GM23338 (cell line): ENCODE measurements around the gene XYLT1. TPM values are rescaled to one million over a fixed set of nuclear protein-coding genes. Genes with fewer than 3 reads are reported as not detected.

ENCODE experiments used
- ATAC-seq: fragments of 200-7000 bp; cut with Tn5 transposase; 3 replicates; pipeline ENCODE4 v1.9.1; 2020
- DNase-seq: peaks from one replicate; pipeline ENCODE4 v3.0.0-alpha.2; 2015; ENCODE audit warnings: low spot score
- H2AFZ ChIP-seq: fragments of 200-600 bp; sonication (generic); 2 replicates; pipeline ENCODE4 v1.8.0; 2016; ENCODE audit warnings: antibody characterized with exemption, mild to moderate bottlenecking, moderate library complexity
- H3F3A ChIP-seq: fragments of 200-600 bp; sonication (generic); replicated peaks from 2 replicates; pipeline ENCODE4 v1.8.0; 2017; ENCODE audit warnings: antibody characterized with exemption, mixed run types, low read depth
- H3K27ac ChIP-seq: fragments of 200-600 bp; sonication (generic); 2 replicates; pipeline ENCODE4 v1.6.1; 2016; ENCODE audit warnings: low read depth
- H3K27me3 ChIP-seq: fragments of 200-600 bp; sonication (generic); 2 replicates; pipeline ENCODE4 v1.8.0; 2016; ENCODE audit warnings: mild to moderate bottlenecking, mixed run types, moderate library complexity; ENCODE audit not compliant: insufficient read depth
- H3K36me3 ChIP-seq: fragments of 200-600 bp; sonication (generic); 2 replicates; pipeline ENCODE4 v1.8.0; 2016; ENCODE audit warnings: mild to moderate bottlenecking; ENCODE audit not compliant: insufficient read depth
- H3K4me1 ChIP-seq: fragments of 200-600 bp; sonication (generic); 2 replicates; pipeline ENCODE4 v1.8.0; 2016; ENCODE audit warnings: mild to moderate bottlenecking, moderate library complexity; ENCODE audit not compliant: insufficient read depth
- H3K4me2 ChIP-seq: fragments of 200-600 bp; sonication (generic); 2 replicates; pipeline ENCODE4 v1.7.1; 2017; ENCODE audit warnings: mixed run types
- H3K4me3 ChIP-seq: fragments of 200-600 bp; sonication (generic); 2 replicates; pipeline ENCODE4 v1.6.1; 2016; ENCODE audit warnings: mixed run types
- H3K79me2 ChIP-seq: fragments of 200-600 bp; sonication (generic); replicated peaks from 2 replicates; pipeline ENCODE4 v1.8.0; 2017; ENCODE audit warnings: mild to moderate bottlenecking; ENCODE audit not compliant: insufficient read depth
- H3K9me2 ChIP-seq: fragments of 200-600 bp; sonication (generic); 2 replicates; pipeline ENCODE4 v1.8.0; 2017; ENCODE audit not compliant: insufficient read depth
- H4K20me1 ChIP-seq: fragments of 200-600 bp; sonication (generic); replicated peaks from 2 replicates; pipeline ENCODE4 v1.8.0; 2017; ENCODE audit warnings: mild to moderate bottlenecking; ENCODE audit not compliant: insufficient read depth
- H3K27ac Mint-ChIP-seq: 2 replicates; pipeline ENCODE4 v1.8.0; 2020; ENCODE audit warnings: inconsistent platforms, mild to moderate bottlenecking, moderate library complexity, mixed read lengths
- H3K27me3 Mint-ChIP-seq: 3 replicates; pipeline ENCODE4 v1.8.0; 2022; ENCODE audit warnings: low read depth, mild to moderate bottlenecking, moderate library complexity, mixed read lengths, inconsistent platforms; ENCODE audit not compliant: insufficient read depth, poor library complexity
- H3K36me3 Mint-ChIP-seq: 3 replicates; pipeline ENCODE4 v1.8.0; 2021; ENCODE audit warnings: low read depth, mild to moderate bottlenecking, inconsistent platforms, moderate library complexity, mixed read lengths
- H3K4me1 Mint-ChIP-seq: 3 replicates; pipeline ENCODE4 v1.8.0; 2020; ENCODE audit warnings: mild to moderate bottlenecking, inconsistent platforms, mixed read lengths
- H3K4me3 Mint-ChIP-seq: 3 replicates; pipeline ENCODE4 v1.8.0; 2021; ENCODE audit warnings: moderate library complexity, mild to moderate bottlenecking, inconsistent platforms, mixed read lengths
- H3K9me3 Mint-ChIP-seq: 3 replicates; pipeline ENCODE4 v1.8.0; 2020; ENCODE audit warnings: moderate library complexity, mild to moderate bottlenecking, inconsistent platforms, mixed read lengths
- CREB1 ChIP-seq: fragments of 250-450 bp; sonication (Bioruptor Pico); IDR thresholded peaks from 2 replicates; pipeline ENCODE4 v1.5.0; 2020; ENCODE audit warnings: low read depth, mild to moderate bottlenecking, moderate library complexity
- EZH2 ChIP-seq: fragments of 200-600 bp; sonication (generic); IDR thresholded peaks from one replicate; pipeline ENCODE4 v1.8.0; 2017; ENCODE audit warnings: antibody characterized with exemption, mild to moderate bottlenecking, low read depth; ENCODE audit not compliant: unreplicated experiment
- EZH2phosphoT487 ChIP-seq: fragments of 200-600 bp; sonication (generic); IDR thresholded peaks from one replicate; pipeline ENCODE4 v1.8.1; 2018; ENCODE audit warnings: antibody characterized with exemption; ENCODE audit not compliant: unreplicated experiment
- JUNB ChIP-seq: IDR thresholded peaks from one replicate; pipeline ENCODE4 v1.6.1; 2016; ENCODE audit warnings: antibody characterized with exemption; ENCODE audit not compliant: unreplicated experiment
- NANOG ChIP-seq: IDR thresholded peaks from 2 replicates; pipeline ENCODE4 v1.6.1; 2016; ENCODE audit warnings: antibody characterized with exemption, borderline replicate concordance
- POLR2AphosphoS5 ChIP-seq: IDR thresholded peaks from 2 replicates; pipeline ENCODE4 v1.6.1; 2016; ENCODE audit warnings: antibody characterized with exemption, low read depth
- STAT1 ChIP-seq: IDR thresholded peaks from one replicate; pipeline ENCODE4 v1.6.1; 2016; ENCODE audit warnings: antibody characterized with exemption; ENCODE audit not compliant: unreplicated experiment
- ZNF114 ChIP-seq: fragments of 250-450 bp; sonication (Bioruptor Pico); IDR thresholded peaks from 2 replicates; pipeline ENCODE4 v1.5.0; 2020; ENCODE audit warnings: mild to moderate bottlenecking, moderate library complexity
- ZNF331 ChIP-seq: fragments of 250-450 bp; sonication (Bioruptor Pico); IDR thresholded peaks from 2 replicates; pipeline ENCODE4 v1.5.0; 2020; ENCODE audit warnings: low read depth, mild to moderate bottlenecking, moderate library complexity
- polyA plus RNA-seq: library from polyadenylated mRNA; unstranded; fragments of >200 nt; fragmentation: Nextera tagmentation; extraction: Ambion mirVana; gene quantifications from 2 replicates; pipeline ENCODE4 v1.2.1, GENCODE V29; 2016
- total RNA-seq: library from RNA; depleted of rRNA; stranded (reverse); fragments of >200 nt; shearing (Covaris generic); gene quantifications from 2 replicates; pipeline ENCODE4 v1.2.3, GENCODE V29; 2014
- TF ChIP-seq, protein P1 (sequence below): IDR thresholded peaks from one replicate; pipeline ENCODE4 v1.6.1; 2018; ENCODE audit warnings: antibody characterized with exemption; ENCODE audit not compliant: unreplicated experiment
- TF ChIP-seq, protein P2 (sequence below), 2 experiments: fragments of 200-600 bp in 1 of 2; sonication (generic) in 1 of 2; conservative IDR thresholded peaks; 2 replicates each; pipeline versions ENCODE4 v1.5.1 to v1.6.1; 2016 to 2017; ENCODE audit warnings: antibody characterized with exemption in 2 of 2, low read depth in 2 of 2, mild to moderate bottlenecking in 2 of 2, moderate library complexity in 1 of 2
- TF ChIP-seq, protein P3 (sequence below): fragments of 250-450 bp; sonication (Bioruptor Pico); IDR thresholded peaks from 2 replicates; pipeline ENCODE4 v1.5.0; 2020; ENCODE audit warnings: mild to moderate bottlenecking, moderate library complexity
- TF ChIP-seq, protein P4 (sequence below): IDR thresholded peaks from 2 replicates; pipeline ENCODE4 v1.6.1; 2016; ENCODE audit warnings: antibody characterized with exemption

Gene XYLT1
- total and polyA plus RNA-seq, 2 experiments from 2014 or later: 3.5 to 24.7 TPM

DNA sequence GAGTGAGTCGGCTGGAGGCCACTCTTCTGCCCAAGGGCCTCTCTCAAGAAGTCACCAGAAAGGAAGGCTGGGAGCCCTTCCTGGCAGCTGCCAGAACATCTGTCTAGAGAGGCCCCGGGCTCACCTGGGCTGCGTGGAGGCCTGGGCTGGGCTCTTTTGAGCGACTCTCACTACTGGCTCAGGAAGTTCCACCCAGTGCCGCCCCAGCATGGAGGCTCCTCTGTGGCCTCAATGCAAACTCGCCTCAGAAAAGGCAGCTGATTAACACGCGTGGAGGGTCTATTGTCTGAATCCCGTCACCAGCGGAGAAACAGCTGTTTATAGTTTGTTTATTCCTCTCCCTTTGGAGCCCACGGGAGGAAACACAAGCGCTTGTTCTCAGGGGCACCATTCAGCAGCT, 25.3 kb downstream of the XYLT1 start:
- Histone ChIP-seq H3K4me2 (no peak overlapping the region), H3K4me3 (no peak overlapping the region), H4K20me1 (no peaks in the 10 kb centered on the region; the same call in 1 of the 2 replicates), H3F3A (no peaks in the 10 kb centered on the region), H3K79me2 (peaks cover 50% of the 10 kb centered on the region), H3K4me1 (peaks cover 12% of the 10 kb centered on the region), H3K27ac (no peak overlapping the region), H3K9me2 (no peaks in the 10 kb centered on the region), H2AFZ (no peak overlapping the region), H3K36me3 (no peaks in the 10 kb centered on the region), H3K27me3 (no peaks in the 10 kb centered on the region)
- peak; percentile 61 for ATAC-seq
- 0 out of 2 replicates have a peak overlapping the region, but pooled peaks have one; percentile 24 for H3K27ac Mint-ChIP-seq
- DNase-seq: no peak
- no peak overlapping the region for H3K4me3 Mint-ChIP-seq
- peaks cover 13% of the 10 kb centered on the region; the same call in 2 of the 3 replicates for H3K36me3 Mint-ChIP-seq
- no peaks in the 10 kb centered on the region for H3K27me3 Mint-ChIP-seq
- peaks cover 17% of the 10 kb centered on the region; the same call in 2 of the 3 replicates for H3K4me1 Mint-ChIP-seq
- H3K9me3 Mint-ChIP-seq: no peaks in the 10 kb centered on the region; the same call in 2 of the 3 replicates
- TF ChIP-seq, protein P1, sequence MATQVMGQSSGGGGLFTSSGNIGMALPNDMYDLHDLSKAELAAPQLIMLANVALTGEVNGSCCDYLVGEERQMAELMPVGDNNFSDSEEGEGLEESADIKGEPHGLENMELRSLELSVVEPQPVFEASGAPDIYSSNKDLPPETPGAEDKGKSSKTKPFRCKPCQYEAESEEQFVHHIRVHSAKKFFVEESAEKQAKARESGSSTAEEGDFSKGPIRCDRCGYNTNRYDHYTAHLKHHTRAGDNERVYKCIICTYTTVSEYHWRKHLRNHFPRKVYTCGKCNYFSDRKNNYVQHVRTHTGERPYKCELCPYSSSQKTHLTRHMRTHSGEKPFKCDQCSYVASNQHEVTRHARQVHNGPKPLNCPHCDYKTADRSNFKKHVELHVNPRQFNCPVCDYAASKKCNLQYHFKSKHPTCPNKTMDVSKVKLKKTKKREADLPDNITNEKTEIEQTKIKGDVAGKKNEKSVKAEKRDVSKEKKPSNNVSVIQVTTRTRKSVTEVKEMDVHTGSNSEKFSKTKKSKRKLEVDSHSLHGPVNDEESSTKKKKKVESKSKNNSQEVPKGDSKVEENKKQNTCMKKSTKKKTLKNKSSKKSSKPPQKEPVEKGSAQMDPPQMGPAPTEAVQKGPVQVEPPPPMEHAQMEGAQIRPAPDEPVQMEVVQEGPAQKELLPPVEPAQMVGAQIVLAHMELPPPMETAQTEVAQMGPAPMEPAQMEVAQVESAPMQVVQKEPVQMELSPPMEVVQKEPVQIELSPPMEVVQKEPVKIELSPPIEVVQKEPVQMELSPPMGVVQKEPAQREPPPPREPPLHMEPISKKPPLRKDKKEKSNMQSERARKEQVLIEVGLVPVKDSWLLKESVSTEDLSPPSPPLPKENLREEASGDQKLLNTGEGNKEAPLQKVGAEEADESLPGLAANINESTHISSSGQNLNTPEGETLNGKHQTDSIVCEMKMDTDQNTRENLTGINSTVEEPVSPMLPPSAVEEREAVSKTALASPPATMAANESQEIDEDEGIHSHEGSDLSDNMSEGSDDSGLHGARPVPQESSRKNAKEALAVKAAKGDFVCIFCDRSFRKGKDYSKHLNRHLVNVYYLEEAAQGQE: no peak
- TF ChIP-seq, protein P2, sequence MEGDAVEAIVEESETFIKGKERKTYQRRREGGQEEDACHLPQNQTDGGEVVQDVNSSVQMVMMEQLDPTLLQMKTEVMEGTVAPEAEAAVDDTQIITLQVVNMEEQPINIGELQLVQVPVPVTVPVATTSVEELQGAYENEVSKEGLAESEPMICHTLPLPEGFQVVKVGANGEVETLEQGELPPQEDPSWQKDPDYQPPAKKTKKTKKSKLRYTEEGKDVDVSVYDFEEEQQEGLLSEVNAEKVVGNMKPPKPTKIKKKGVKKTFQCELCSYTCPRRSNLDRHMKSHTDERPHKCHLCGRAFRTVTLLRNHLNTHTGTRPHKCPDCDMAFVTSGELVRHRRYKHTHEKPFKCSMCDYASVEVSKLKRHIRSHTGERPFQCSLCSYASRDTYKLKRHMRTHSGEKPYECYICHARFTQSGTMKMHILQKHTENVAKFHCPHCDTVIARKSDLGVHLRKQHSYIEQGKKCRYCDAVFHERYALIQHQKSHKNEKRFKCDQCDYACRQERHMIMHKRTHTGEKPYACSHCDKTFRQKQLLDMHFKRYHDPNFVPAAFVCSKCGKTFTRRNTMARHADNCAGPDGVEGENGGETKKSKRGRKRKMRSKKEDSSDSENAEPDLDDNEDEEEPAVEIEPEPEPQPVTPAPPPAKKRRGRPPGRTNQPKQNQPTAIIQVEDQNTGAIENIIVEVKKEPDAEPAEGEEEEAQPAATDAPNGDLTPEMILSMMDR (conservative IDR thresholded peaks at IDR 0.05; ENCODE audit: low read depth in 2 of 2): no peak
- no peak for TF ChIP-seq ZNF331 (CRISPR knock-in tag)
- TF ChIP-seq POLR2AphosphoS5: no peak
- TF ChIP-seq STAT1: no peak
- TF ChIP-seq CREB1 (CRISPR knock-in tag): no peak
- no peak for TF ChIP-seq ZNF114 (CRISPR knock-in tag)
- TF ChIP-seq, protein P3, sequence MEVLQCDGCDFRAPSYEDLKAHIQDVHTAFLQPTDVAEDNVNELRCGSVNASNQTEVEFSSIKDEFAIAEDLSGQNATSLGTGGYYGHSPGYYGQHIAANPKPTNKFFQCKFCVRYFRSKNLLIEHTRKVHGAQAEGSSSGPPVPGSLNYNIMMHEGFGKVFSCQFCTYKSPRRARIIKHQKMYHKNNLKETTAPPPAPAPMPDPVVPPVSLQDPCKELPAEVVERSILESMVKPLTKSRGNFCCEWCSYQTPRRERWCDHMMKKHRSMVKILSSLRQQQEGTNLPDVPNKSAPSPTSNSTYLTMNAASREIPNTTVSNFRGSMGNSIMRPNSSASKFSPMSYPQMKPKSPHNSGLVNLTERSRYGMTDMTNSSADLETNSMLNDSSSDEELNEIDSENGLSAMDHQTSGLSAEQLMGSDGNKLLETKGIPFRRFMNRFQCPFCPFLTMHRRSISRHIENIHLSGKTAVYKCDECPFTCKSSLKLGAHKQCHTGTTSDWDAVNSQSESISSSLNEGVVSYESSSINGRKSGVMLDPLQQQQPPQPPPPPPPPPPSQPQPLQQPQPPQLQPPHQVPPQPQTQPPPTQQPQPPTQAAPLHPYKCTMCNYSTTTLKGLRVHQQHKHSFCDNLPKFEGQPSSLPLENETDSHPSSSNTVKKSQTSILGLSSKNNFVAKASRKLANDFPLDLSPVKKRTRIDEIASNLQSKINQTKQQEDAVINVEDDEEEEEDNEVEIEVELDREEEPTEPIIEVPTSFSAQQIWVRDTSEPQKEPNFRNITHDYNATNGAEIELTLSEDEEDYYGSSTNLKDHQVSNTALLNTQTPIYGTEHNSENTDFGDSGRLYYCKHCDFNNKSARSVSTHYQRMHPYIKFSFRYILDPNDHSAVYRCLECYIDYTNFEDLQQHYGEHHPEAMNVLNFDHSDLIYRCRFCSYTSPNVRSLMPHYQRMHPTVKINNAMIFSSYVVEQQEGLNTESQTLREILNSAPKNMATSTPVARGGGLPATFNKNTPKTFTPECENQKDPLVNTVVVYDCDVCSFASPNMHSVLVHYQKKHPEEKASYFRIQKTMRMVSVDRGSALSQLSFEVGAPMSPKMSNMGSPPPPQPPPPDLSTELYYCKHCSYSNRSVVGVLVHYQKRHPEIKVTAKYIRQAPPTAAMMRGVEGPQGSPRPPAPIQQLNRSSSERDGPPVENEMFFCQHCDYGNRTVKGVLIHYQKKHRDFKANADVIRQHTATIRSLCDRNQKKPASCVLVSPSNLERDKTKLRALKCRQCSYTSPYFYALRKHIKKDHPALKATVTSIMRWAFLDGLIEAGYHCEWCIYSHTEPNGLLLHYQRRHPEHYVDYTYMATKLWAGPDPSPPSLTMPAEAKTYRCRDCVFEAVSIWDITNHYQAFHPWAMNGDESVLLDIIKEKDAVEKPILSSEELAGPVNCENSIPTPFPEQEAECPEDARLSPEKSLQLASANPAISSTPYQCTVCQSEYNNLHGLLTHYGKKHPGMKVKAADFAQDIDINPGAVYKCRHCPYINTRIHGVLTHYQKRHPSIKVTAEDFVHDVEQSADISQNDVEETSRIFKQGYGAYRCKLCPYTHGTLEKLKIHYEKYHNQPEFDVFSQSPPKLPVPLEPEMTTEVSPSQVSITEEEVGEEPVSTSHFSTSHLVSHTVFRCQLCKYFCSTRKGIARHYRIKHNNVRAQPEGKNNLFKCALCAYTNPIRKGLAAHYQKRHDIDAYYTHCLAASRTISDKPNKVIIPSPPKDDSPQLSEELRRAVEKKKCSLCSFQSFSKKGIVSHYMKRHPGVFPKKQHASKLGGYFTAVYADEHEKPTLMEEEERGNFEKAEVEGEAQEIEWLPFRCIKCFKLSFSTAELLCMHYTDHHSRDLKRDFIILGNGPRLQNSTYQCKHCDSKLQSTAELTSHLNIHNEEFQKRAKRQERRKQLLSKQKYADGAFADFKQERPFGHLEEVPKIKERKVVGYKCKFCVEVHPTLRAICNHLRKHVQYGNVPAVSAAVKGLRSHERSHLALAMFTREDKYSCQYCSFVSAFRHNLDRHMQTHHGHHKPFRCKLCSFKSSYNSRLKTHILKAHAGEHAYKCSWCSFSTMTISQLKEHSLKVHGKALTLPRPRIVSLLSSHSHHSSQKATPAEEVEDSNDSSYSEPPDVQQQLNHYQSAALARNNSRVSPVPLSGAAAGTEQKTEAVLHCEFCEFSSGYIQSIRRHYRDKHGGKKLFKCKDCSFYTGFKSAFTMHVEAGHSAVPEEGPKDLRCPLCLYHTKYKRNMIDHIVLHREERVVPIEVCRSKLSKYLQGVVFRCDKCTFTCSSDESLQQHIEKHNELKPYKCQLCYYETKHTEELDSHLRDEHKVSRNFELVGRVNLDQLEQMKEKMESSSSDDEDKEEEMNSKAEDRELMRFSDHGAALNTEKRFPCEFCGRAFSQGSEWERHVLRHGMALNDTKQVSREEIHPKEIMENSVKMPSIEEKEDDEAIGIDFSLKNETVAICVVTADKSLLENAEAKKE (CRISPR knock-in tag): no peak
- no peak for TF ChIP-seq EZH2
- no peak for TF ChIP-seq EZH2phosphoT487
- TF ChIP-seq NANOG: no peak
- TF ChIP-seq, protein P4, sequence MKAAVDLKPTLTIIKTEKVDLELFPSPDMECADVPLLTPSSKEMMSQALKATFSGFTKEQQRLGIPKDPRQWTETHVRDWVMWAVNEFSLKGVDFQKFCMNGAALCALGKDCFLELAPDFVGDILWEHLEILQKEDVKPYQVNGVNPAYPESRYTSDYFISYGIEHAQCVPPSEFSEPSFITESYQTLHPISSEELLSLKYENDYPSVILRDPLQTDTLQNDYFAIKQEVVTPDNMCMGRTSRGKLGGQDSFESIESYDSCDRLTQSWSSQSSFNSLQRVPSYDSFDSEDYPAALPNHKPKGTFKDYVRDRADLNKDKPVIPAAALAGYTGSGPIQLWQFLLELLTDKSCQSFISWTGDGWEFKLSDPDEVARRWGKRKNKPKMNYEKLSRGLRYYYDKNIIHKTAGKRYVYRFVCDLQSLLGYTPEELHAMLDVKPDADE: no peak
- no peak for TF ChIP-seq JUNB
